ENCODE data around the gene HEXA.
"Not testable (repeated sequence)": the region's sequence is repeated elsewhere in the genome, so short reads cannot be mapped to it uniquely, and the experiment has no call there.

The HEXA gene

DNA sequence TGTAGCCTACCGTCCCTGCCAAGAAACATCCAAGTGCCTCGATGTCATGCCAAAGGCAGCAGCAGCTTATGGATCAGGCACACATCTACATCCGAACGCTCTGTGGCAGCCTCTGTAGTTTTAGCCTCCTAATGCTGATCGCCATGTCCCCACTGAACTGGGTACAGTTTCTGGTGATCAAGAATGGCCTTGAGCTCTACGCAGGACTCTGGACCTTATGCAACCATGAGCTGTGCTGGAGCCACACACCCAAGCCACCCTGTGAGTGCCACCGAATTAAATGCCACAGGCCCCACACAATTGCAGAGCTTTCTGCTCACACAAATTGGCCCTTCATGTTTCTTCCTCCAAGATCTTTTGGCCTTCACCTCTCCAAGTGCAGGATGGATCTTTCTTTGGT is 22.8 kb upstream of the HEXA start:
- Histone ChIP-seq H3K9me3 (ENCODE audit: control insufficient read depth, low read length) (no peaks in the 10 kb centered on the region), H3K36me3 (ENCODE audit: control insufficient read depth, insufficient read depth, low read length) (no peaks in the 10 kb centered on the region), H3K27me3 (ENCODE audit: control insufficient read depth, insufficient read depth, low read length) (peaks cover 7% of the 10 kb centered on the region), H3K4me3 (ENCODE audit: low read length) (no peak overlapping the region), H3K9ac (ENCODE audit: low read length) (no peak overlapping the region), H3K4me1 (ENCODE audit: control insufficient read depth, insufficient read depth, low read length) (no peaks in the 10 kb centered on the region)

DNA sequence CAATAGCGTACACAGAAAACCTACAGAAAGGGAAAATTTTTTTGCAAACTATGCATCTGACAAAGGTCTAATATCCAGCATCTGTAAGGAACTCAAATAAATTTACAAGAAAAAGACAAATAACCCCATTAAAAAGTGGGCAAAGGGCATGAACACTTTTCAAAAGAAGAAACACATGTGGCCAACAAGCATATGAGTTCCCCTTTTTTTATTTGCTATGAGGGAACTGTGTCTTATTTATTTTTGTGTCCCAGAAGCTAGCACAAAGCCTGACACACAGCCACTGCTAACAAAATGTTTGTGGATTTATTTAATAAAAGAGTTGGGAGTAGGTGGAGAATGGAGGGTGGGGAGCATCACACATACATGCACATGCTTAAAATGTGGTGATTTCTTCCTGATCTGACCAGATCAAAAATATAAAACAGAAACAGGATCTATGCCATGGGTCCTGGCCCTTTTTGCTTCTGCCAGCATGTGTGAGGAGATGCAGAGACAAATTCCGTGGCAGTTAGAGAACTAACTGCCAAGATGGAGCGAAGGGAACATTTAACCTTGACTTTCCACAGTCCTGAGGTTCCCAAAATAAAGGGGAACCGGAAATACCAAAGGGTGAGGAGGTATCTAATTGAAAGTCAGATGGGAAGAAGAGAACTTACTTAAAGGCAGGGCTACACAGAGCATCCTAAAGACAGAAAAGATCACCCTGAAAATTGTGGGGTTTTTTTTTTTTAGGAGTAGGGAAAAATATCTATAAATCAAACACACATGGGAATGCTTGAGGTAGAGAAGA is 22.2 kb upstream of the HEXA start, which contains the start of gene TMEM202:
Gene TMEM202, plus strand, starts transcription at position 510 of the 793 bp plus-strand sequence. Its CDS starts 22 bp downstream, at position 532.
- Histone ChIP-seq H3K9ac (ENCODE audit: low read length) (no peak within 1 kb of the TSS), H3K4me1 (ENCODE audit: control insufficient read depth, insufficient read depth, low read length) (no peaks in the 10 kb centered on the region), H3K4me3 (ENCODE audit: low read length) (no peak within 1 kb of the TSS), H3K9me3 (ENCODE audit: control insufficient read depth, low read length) (no peaks in the 10 kb centered on the region), H3K36me3 (ENCODE audit: control insufficient read depth, insufficient read depth, low read length) (no peaks in the 10 kb centered on the region), H3K27me3 (ENCODE audit: control insufficient read depth, insufficient read depth, low read length) (peaks cover 7% of the 10 kb centered on the region)

DNA sequence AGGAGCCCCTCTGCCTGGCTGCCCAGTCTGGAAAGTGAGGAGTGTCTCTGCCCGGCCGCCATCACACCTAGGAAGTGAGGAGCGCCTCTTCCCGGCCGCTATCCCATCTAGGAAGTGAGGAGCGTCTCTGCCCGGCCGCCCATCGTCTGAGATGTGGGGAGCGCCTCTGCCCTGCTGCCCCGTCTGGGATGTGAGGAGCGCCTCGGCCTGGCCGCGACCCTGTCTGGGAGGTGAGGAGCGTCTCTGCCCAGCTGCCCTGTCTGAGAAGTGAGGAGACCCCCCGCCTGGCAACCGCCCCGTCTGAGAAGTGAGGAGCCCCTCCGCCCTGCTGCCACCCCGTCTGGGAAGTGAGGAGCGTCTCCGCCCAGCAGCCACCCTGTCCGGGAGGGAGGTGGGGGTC is 20.5 kb upstream of the HEXA start:
- H3K4me3 ChIP-seq (ENCODE audit: low read length); H3K9me3 ChIP-seq (ENCODE audit: control insufficient read depth, low read length); H3K4me1 ChIP-seq (ENCODE audit: control insufficient read depth, insufficient read depth, low read length); H3K27me3 ChIP-seq (ENCODE audit: control insufficient read depth, insufficient read depth, low read length); H3K9ac ChIP-seq (ENCODE audit: low read length); H3K36me3 ChIP-seq (ENCODE audit: control insufficient read depth, insufficient read depth, low read length): not testable (repeated sequence)

DNA sequence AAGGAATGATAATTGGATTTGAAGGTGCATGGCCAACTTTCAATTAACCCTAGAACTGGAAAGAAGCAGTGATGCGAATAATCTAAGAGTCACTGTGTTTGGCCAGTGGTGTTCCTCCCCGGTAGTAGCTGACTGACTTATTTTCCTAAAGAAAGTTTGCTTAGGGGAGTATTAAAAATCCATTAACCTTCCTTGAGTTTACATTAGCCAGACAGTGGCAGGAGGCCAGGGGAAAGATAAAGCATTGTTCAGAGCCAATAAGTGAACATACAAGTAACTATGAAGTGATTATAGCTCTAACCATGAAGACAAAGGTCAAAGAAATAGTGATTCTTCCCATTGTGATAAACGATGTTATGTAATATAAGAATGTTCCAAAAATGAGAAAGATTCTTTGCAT is 13.4 kb upstream of the HEXA start:
- H3K27me3 ChIP-seq (ENCODE audit: control insufficient read depth, insufficient read depth, low read length), result peaks cover 34% of the 10 kb centered on the region
- H3K4me3 ChIP-seq (ENCODE audit: low read length), result no peak overlapping the region
- no peak overlapping the region for H3K9ac ChIP-seq (ENCODE audit: low read length)
- H3K9me3 ChIP-seq (ENCODE audit: control insufficient read depth, low read length), result no peaks in the 10 kb centered on the region
- peaks cover 16% of the 10 kb centered on the region for H3K4me1 ChIP-seq (ENCODE audit: control insufficient read depth, insufficient read depth, low read length)
- no peaks in the 10 kb centered on the region for H3K36me3 ChIP-seq (ENCODE audit: control insufficient read depth, insufficient read depth, low read length)

DNA sequence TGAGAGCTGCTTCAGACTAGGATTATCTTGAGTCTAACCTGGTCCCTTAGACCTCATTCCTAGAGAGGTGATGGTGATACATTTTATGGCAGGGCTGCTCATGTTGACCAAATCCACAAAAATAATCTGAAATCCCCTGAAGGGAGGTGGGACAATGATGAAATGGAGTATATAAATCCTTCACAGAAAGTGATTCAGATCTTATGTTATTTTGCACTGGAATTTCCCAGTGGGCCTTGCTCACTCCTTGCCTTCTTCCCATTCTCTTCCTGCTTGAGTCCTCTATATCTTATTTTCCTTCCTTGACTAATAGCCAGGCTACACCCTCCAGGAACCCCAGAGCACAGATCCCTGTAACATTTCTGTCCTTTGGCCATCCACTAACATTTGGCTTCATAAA is 11.9 kb upstream of the HEXA start:
- Histone ChIP-seq H3K4me3 (ENCODE audit: low read length) (no peak overlapping the region), H3K9me3 (ENCODE audit: control insufficient read depth, low read length) (no peaks in the 10 kb centered on the region), H3K9ac (ENCODE audit: low read length) (no peak overlapping the region), H3K27me3 (ENCODE audit: control insufficient read depth, insufficient read depth, low read length) (peaks cover 36% of the 10 kb centered on the region), H3K4me1 (ENCODE audit: control insufficient read depth, insufficient read depth, low read length) (peaks cover 16% of the 10 kb centered on the region), H3K36me3 (ENCODE audit: control insufficient read depth, insufficient read depth, low read length) (no peaks in the 10 kb centered on the region)

DNA sequence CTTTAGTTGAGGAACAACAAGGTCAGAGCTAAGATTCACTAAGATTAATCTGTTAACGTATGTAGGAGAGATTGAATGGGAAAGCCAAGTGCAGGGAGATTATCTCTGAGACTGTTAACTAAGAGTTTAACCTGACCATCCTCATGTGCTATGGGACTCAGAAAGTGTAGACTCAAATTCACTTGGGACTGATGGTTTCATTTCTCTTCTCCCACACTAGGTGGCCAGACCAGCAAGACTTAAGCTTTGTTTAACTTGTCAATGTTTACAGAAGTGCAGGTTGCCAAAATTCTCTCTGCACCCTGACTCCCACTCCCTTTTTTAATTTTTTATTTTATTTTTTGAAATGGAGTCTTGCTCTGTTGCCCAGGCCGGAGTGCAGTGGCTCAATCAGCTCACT is 6.3 kb upstream of the HEXA start:
- Histone ChIP-seq H3K27me3 (ENCODE audit: control insufficient read depth, insufficient read depth, low read length) (peaks cover 25% of the 10 kb centered on the region), H3K9ac (ENCODE audit: low read length) (no peak overlapping the region), H3K4me3 (ENCODE audit: low read length) (no peak overlapping the region), H3K4me1 (ENCODE audit: control insufficient read depth, insufficient read depth, low read length) (no peaks in the 10 kb centered on the region), H3K9me3 (ENCODE audit: control insufficient read depth, low read length) (no peaks in the 10 kb centered on the region), H3K36me3 (ENCODE audit: control insufficient read depth, insufficient read depth, low read length) (no peaks in the 10 kb centered on the region)

DNA sequence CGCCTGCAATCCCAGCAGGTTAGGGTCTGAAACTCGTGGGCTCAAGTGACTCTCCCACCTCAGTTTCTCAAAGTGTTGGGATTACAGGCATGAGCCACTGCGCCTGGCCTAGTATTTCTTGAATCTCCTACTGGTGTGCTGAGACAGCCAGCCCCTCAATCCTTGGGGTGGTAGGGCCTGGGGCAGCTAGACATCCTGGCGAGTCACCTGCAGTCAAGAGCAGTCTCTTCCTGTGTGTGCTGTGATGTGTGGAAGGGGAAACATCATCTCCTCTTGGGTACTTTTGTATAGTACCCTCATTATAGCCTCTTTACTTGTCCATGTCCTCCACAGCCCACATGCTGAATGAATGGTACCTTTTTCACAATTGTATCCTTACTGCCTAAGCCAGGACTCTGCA is 4.9 kb upstream of the HEXA start:
- peaks cover 8% of the 10 kb centered on the region for H3K4me1 ChIP-seq (ENCODE audit: control insufficient read depth, insufficient read depth, low read length)
- H3K27me3 ChIP-seq (ENCODE audit: control insufficient read depth, insufficient read depth, low read length), result peaks cover 16% of the 10 kb centered on the region
- no peak overlapping the region for H3K4me3 ChIP-seq (ENCODE audit: low read length)
- H3K9ac ChIP-seq (ENCODE audit: low read length), result no peak overlapping the region
- H3K36me3 ChIP-seq (ENCODE audit: control insufficient read depth, insufficient read depth, low read length), result no peaks in the 10 kb centered on the region
- H3K9me3 ChIP-seq (ENCODE audit: control insufficient read depth, low read length), result no peaks in the 10 kb centered on the region

DNA sequence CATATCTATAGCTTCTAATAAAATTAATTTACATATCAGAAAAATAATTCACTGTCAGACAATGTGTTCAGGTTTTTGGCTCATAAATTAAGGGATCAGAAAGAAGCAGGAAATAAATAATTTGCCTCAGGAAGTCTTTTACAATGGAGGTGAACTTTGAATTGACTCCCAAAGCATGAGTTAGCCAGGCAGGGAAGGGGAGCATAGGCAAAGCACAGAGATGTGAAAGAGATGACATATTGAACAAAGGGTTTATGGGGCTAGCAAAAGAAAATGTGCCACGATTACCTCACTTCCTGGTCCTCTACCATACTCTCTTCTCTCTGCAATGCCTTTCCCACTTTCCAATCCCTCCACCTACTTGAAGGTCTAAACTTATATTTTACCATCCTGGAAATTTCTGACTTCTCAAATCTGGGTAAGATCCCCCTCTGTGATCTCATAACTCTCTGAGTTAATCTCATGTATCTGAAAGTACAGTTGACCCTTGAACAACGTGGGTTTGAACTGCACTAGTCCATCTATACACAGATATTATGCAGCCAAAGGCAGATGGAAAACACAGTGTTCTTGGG is 4.1 kb upstream of the HEXA start:
- H3K4me1 ChIP-seq (ENCODE audit: control insufficient read depth, insufficient read depth, low read length), result peaks cover 10% of the 10 kb centered on the region
- H3K9ac ChIP-seq (ENCODE audit: low read length), result no peak overlapping the region
- no peaks in the 10 kb centered on the region for H3K9me3 ChIP-seq (ENCODE audit: control insufficient read depth, low read length)
- no peaks in the 10 kb centered on the region for H3K36me3 ChIP-seq (ENCODE audit: control insufficient read depth, insufficient read depth, low read length)
- no peak overlapping the region for H3K4me3 ChIP-seq (ENCODE audit: low read length)
- peaks cover 9% of the 10 kb centered on the region for H3K27me3 ChIP-seq (ENCODE audit: control insufficient read depth, insufficient read depth, low read length)

DNA sequence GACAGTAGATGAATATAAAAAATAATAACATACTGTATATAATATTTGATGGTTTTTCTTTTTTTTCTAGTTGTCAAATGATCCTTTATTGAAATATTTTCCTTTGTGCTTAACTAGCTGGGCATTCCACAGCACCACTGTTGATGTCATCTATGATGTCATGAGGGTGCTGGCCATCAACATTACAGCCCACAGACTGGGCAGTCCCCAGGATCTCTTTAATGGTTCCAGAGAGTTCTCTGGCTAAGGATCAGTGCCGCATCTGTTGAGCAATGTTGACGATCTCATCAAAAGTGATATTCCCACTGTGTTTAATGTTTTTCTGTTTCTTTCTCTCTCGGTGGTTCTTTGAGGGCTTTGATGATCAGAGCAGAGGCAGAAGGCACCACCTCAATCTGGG is 3.3 kb upstream of the HEXA start:
- H3K27me3 ChIP-seq (ENCODE audit: control insufficient read depth, insufficient read depth, low read length); H3K9ac ChIP-seq (ENCODE audit: low read length); H3K4me3 ChIP-seq (ENCODE audit: low read length); H3K36me3 ChIP-seq (ENCODE audit: control insufficient read depth, insufficient read depth, low read length); H3K9me3 ChIP-seq (ENCODE audit: control insufficient read depth, low read length): not testable (repeated sequence)
- H3K4me1 ChIP-seq (ENCODE audit: control insufficient read depth, insufficient read depth, low read length), result peaks cover 14% of the 10 kb centered on the region

DNA sequence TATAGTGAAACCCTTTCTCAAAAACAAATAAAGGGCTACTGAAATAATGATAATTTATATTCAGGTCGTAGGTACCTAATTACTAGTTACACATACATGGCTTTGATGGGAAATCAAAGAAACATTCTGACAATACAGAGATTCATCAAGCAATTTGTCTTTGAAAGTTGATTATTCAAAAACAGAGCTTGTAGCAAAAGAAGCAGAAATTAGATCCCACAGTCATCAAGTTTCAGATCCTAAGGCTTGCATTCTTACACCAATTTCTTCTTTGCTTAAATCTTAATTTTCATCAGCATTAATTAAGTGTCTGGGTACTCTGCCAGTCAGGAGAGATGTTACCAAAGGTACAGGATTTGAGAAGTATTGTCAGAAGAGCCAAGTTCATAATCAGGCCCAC is 1.5 kb upstream of the HEXA start:
- no peaks in the 10 kb centered on the region for H3K9me3 ChIP-seq (ENCODE audit: control insufficient read depth, low read length)
- no peaks in the 10 kb centered on the region for H3K27me3 ChIP-seq (ENCODE audit: control insufficient read depth, insufficient read depth, low read length)
- H3K4me3 ChIP-seq (ENCODE audit: low read length), result no peak overlapping the region
- peaks cover 14% of the 10 kb centered on the region for H3K4me1 ChIP-seq (ENCODE audit: control insufficient read depth, insufficient read depth, low read length)
- H3K9ac ChIP-seq (ENCODE audit: low read length), result no peak overlapping the region
- no peaks in the 10 kb centered on the region for H3K36me3 ChIP-seq (ENCODE audit: control insufficient read depth, insufficient read depth, low read length)

DNA sequence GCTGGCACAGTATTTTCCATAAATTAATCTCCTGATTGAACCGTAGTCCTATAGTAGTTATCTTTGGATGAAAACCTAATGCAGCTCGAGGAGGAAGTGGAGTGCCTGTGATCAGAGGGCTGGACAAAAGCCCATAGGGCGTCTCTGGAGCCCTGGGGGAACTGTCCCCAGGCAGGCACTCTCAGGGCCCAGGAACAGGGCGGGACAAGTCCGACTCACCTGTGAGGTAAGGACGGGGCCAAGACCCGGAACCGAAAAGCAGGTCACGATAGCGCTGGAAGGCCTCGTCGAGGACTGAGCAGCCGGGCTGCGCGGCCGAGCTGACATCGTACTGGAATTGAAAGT is 341 bp downstream of the HEXA start:
- Histone ChIP-seq H3K27me3 (ENCODE audit: control insufficient read depth, insufficient read depth, low read length) (no peaks in the 10 kb centered on the region), H3K9me3 (ENCODE audit: control insufficient read depth, low read length) (no peaks in the 10 kb centered on the region), H3K36me3 (ENCODE audit: control insufficient read depth, insufficient read depth, low read length) (no peaks in the 10 kb centered on the region), H3K4me1 (ENCODE audit: control insufficient read depth, insufficient read depth, low read length) (peaks cover 14% of the 10 kb centered on the region), H3K4me3 (ENCODE audit: low read length) (peak overlapping the region; percentile 99), H3K9ac (ENCODE audit: low read length) (peak overlapping the region; percentile 95)

DNA sequence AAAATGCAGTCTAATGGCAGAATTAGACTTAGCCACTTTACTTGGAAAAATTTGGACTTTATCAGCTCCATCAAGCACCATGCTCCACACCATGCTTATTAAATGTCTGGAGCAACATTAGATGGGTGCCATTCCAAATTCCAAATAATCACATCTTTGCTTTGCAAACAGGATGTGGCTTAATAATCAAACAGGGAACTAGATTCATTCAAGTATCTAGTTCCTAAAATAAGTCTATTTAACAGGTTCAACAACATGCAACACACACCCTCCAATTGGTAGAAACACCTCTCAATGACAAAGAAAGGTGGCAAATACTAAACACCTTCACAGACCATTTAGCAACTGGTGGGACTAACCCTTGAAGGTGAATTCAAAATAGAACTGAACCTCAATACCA is 3.5 kb downstream of the HEXA start:
- Histone ChIP-seq H3K9ac (ENCODE audit: low read length) (no peak overlapping the region), H3K4me1 (ENCODE audit: control insufficient read depth, insufficient read depth, low read length) (peaks cover 22% of the 10 kb centered on the region), H3K4me3 (ENCODE audit: low read length) (no peak overlapping the region), H3K9me3 (ENCODE audit: control insufficient read depth, low read length) (no peaks in the 10 kb centered on the region), H3K36me3 (ENCODE audit: control insufficient read depth, insufficient read depth, low read length) (no peaks in the 10 kb centered on the region), H3K27me3 (ENCODE audit: control insufficient read depth, insufficient read depth, low read length) (no peaks in the 10 kb centered on the region)
